Measurements from ENCODE around the gene CLSTN2. TPM values are rescaled to one million over a fixed set of nuclear protein-coding genes. Genes with fewer than 3 reads are reported as not detected.

The CLSTN2 gene
- total and polyA plus RNA-seq, 2 of the 8 experiments (the other 6 are each of a cell fraction or from before 2014, with no cell fraction given) = 0.39 to 0.52 TPM

- no peak for TF ChIP-seq ASH2L (IDR thresholded peaks at IDR 0.05; ENCODE audit: low read length)
- TF ChIP-seq EGR1 (IDR thresholded peaks at IDR 0.05; ENCODE audit: borderline replicate concordance, low read depth, low read length) = no peak
- TF ChIP-seq KDM4A (IDR thresholded peaks at IDR 0.05; ENCODE audit: low read depth, low read length, severe bottlenecking) = no peak
- TF ChIP-seq GABPA (IDR thresholded peaks at IDR 0.05; ENCODE audit: borderline replicate concordance, insufficient read depth, low read length) = no peak
- no peak for TF ChIP-seq ATF3 (IDR thresholded peaks at IDR 0.05; ENCODE audit: insufficient read depth, low read depth, low read length)
- TF ChIP-seq CHD1 (IDR thresholded peaks at IDR 0.05; ENCODE audit: low read depth, low read length) = no peak
Observed at GRCh38 chr3:140571836-140572235, 636.9 kb downstream of the CLSTN2 start (continued).

Data from H1 (cell line).